Right lobe of liver (tissue), 6 donors: ENCODE results near the gene UNC93A. TPM values are rescaled to one million over a fixed set of nuclear protein-coding genes. Genes with fewer than 3 reads are reported as not detected.
"Not testable (repeated sequence)": the region's sequence is repeated elsewhere in the genome, so short reads cannot be mapped to it uniquely, and the experiment has no call there.

Experiments
- ATAC-seq, 4 donors: fragments of 200-7000 bp; cut with Tn5 transposase; one replicate each; pipeline ENCODE4 v1.9.1; 2020; ENCODE audit warnings: mild to moderate bottlenecking in 4 of 4, moderate library complexity in 4 of 4
- DNase-seq, 3 donors: peaks; one replicate each; pipeline ENCODE4 v3.0.0-alpha.2; 2020
- H3K27ac ChIP-seq, 3 donors: fragments of 200-600 bp; one replicate each; pipeline ENCODE4 v1.8.0; 2022
- H3K27me3 ChIP-seq, 2 donors: fragments of 200-600 bp; one replicate each; pipeline ENCODE4 v1.8.0; 2022
- H3K36me3 ChIP-seq, 4 donors: fragments of 200-600 bp; sonication (generic) in 1 of 4; one replicate each; pipeline versions ENCODE4 v1.5.1 to v1.8.0; 2017 to 2022; ENCODE audit warnings: control low read depth in 1 of 4
- H3K4me1 ChIP-seq, 4 donors: fragments of 200-600 bp; sonication (generic) in 1 of 4; one replicate each; pipeline versions ENCODE4 v1.5.1 to v1.8.0; 2017 to 2022; ENCODE audit warnings: control low read depth in 1 of 4
- H3K4me3 ChIP-seq, 3 donors: fragments of 200-600 bp; one replicate each; pipeline ENCODE4 v1.8.0; 2022
- H3K9me3 ChIP-seq, 4 donors: fragments of 200-600 bp; sonication (generic) in 1 of 4; one replicate each; pipeline versions ENCODE4 v1.5.1 to v1.8.0; 2017 to 2022; ENCODE audit warnings: control low read depth in 1 of 4
- CTCF ChIP-seq, 4 donors: fragments of 200-600 bp in 3 of 4; fragments of 450-650 bp in 1 of 4; IDR thresholded peaks; one replicate each; pipeline versions ENCODE4 v1.5.1 to v1.8.0; 2016 to 2022; ENCODE audit warnings: antibody characterized with exemption in 4 of 4, mild to moderate bottlenecking in 2 of 4
- POLR2A ChIP-seq: fragments of 450-650 bp; IDR thresholded peaks from one replicate; pipeline ENCODE4 v1.6.1; 2017; ENCODE audit warnings: antibody characterized with exemption, mild to moderate bottlenecking
- WGBS: methylation state at CpG from one replicate; pipeline ENCODE4 v1.1.6; 2018; ENCODE audit warnings: low coverage, low lambda C conversion rate; ENCODE audit not compliant: insufficient coverage; ENCODE audit errors: missing lambda C conversion rate; 5-methylcytosine and 5-hydroxymethylcytosine counted together
- intact Hi-C, 2 donors: fragments of 100-400 bp; cut with DNase I; formaldehyde crosslinking; loops; one replicate each; pipeline versions ENCODE4 v1.11.2 to v1.14.1; 2022
- total RNA-seq, 6 experiments: library from RNA; depleted of rRNA in 2 of 6; stranded (reverse); fragments of >200 nt in 2 of 6; fragmentation: NEBNext Ultra II Directional in 3 of 6; extraction: Animal tissue kit (Norgen Biotek cat#: 25700) in 3 of 6; gene quantifications; one replicate each; pipeline versions ENCODE4 v1.1.0 to v1.2.4, GENCODE V29; 2016 to 2023
- donor health status: DM: no; HTN: yes; CAD: no.
- donor health status: DM: no; HTN: no; CAD: no.
- donor health status: DM: no; HTN: no; CAD: no.
- donor health status: DM: no; HTN: yes; CAD: no.
- donor health status: DM: no; HTN: yes; CAD: no.

Gene UNC93A
- total RNA-seq, 6 experiments from 2014 or later: 1.4 to 15.8 (median 4.9) TPM

DNA sequence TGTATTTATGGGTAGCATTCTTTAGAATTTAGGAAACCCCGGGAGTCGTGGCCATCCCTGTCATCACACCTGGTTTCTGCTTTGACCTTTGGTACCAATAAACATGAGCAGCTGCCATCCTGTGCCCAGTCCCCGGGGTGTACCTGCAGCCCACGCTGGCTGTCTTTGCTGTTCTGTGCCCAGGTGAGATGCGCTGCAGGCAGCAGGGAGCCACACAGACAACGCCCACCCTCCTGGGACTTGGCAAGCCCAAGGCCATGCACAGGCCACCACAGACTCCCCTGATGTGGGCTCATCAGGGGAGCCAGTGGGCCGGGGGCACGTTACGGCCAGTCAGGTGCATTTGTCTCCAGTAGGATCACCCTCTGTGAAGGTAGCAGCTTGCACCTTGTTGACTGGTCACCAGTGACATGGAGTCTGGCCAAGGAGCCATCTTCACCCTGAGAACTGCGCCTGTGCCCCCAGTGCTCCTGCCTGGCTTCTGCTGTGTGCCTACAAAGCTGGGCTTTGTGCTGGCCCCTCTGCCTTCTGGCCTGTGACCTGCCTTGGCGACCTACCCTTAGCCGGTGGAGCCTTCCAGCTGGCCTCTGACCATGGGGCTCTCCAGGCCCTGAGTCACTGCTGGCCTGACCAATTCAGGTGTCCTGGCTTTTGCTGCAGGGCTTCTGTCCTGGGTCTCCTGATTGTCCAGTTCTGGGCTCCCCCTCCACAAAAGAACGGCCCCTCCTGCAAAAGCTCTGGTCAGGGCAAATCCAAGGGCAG is 14.2 kb upstream of the UNC93A start:
- intact Hi-C loops: no loop called here
- peaks cover 0 to 15% (median 0%) of the 10 kb centered on the region in 4 donors for H3K4me1 ChIP-seq
- H3K4me3 ChIP-seq: no peak overlapping the region
- no peaks in the 10 kb centered on the region for H3K36me3 ChIP-seq
- 55% methylated on average over 8 of the region's 13 CpGs for WGBS
- peak; percentile 94 to 97 (median 96) for ATAC-seq
- peak overlapping the region in 2 of 3 donors; percentile 31 to 59 for H3K27ac ChIP-seq
- no peaks in the 10 kb centered on the region for H3K9me3 ChIP-seq
- no peaks in the 10 kb centered on the region for H3K27me3 ChIP-seq
- DNase-seq: peak; percentile 82 to 90 (median 85)
- no peak for TF ChIP-seq CTCF (IDR thresholded peaks at IDR 0.05)
- TF ChIP-seq POLR2A: no peak

DNA sequence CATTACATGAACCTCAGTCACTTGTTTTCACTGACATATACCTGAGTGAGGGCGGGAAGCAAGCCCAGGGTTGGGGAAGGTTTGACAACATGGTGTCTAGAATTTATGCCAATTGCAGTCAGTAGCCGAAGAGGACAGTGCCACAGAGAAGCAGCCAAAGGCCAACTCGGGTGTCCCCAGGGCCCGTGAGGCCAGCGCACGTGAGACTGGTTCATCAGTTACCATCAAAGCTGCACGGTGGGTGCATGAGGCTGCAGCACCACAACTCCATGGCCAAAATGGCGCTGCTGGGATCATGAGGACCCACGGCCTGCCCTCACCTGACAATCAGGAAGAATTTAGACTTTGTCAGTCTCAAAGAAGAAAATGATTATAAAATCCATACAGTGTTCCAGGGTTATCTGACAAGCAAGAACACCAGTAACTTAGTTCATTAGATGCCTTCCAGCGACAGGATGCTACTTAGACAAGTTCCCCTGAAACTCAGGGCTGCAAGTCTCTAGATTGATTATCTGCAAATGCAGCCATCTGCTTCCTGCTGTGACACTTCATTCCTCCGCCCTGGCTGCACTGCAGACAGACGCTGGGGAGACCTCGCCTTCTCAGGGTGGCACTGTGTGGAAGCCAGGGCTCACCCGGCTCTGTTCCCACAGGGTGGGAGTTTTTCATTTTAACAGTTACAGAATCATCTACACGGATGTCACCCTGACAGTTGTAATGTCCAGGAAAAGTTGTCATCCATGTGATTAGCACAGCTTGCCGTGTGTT is 12.8 kb upstream of the UNC93A start:
- H3K27me3 ChIP-seq, ATAC-seq, H3K27ac ChIP-seq, H3K36me3 ChIP-seq, H3K9me3 ChIP-seq, H3K4me3 ChIP-seq, intact Hi-C loops: not testable (repeated sequence)
- WGBS: 62% methylated on average over 6 of the region's 16 CpGs
- H3K4me1 ChIP-seq: peaks cover 0 to 13% (median 0%) of the 10 kb centered on the region in 4 donors
- peak in 1 of 3 donors; percentile 70 for DNase-seq

DNA sequence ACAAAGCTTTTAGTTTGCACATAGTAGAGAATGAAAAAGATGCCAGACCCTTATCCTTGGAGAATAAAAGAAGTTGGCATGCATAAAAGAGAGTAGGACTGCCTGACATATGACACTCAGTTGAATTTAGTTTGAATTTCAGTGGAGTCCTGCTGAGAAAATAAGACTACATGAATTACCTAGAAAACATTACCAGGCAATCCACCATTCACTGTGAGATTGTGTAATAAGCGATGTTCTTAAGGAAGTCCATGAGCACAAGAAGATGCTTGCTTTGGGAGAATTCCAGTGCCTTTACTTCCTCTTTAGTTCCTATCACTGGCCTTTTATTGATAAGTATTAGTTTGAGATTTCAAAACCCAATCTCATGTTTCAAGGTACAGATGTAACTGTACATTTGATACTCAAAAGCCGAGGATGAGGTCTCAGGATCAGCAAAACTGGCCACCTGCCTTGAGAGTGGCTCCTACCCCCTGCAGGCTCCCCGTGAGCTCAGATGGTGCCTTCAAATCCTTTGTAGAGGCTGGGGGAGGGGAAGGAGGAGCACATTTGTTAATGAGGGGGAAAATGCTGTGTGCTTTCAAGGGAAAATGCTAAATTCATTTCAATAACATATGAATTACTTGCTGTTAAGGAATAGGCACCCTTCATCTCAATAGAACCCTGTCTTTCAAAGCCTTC is 11.2 kb upstream of the UNC93A start:
- Histone ChIP-seq H3K27me3 (no peaks in the 10 kb centered on the region), H3K4me1 (peaks cover 0 to 13% (median 0%) of the 10 kb centered on the region in 4 donors), H3K27ac (no peak overlapping the region), H3K9me3 (no peaks in the 10 kb centered on the region), H3K4me3 (no peak overlapping the region), H3K36me3 (no peaks in the 10 kb centered on the region)
- intact Hi-C loops: no loop called here
- TF ChIP-seq CTCF (IDR thresholded peaks at IDR 0.05) (no peak), POLR2A (no peak)
- 86% methylated on average over 2 of the region's 3 CpGs for WGBS
- ATAC-seq (no peak), DNase-seq (no peak)

DNA sequence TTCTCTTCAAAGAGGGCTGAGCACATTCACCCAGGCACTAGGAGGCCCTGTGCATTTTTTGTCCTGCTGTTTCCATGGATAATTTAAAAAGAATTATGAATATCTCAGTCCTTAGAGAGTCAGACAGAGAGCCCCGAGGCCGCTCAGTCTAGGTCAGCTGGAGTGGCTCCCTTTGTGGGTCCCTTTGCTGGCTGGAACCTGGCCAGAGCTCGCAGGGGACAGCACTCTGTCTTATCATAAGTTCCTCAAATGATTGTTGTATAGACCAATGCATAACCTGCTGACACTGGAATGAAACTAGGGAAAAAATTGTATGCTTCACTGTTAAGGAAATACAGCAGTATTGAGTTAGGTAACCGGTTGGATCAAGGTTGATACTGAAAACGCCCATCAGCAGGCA is 10.6 kb upstream of the UNC93A start:
- H3K27me3 ChIP-seq, ATAC-seq, H3K4me3 ChIP-seq, intact Hi-C loops, H3K36me3 ChIP-seq, H3K9me3 ChIP-seq, H3K27ac ChIP-seq, DNase-seq: not testable (repeated sequence)
- peaks cover 0 to 16% (median 0%) of the 10 kb centered on the region in 4 donors for H3K4me1 ChIP-seq
- 68% methylated on average over 4 of the region's 5 CpGs for WGBS

- no peaks in the 10 kb centered on the region for H3K9me3 ChIP-seq
- H3K4me3 ChIP-seq: no peak overlapping the region
- no peak overlapping the region for H3K27ac ChIP-seq
- no peak for DNase-seq
- no peaks in the 10 kb centered on the region for H3K36me3 ChIP-seq
- no peaks in the 10 kb centered on the region for H3K27me3 ChIP-seq
- intact Hi-C loops: no loop called here
- ATAC-seq: no peak
- peaks cover 0 to 22% (median 0%) of the 10 kb centered on the region in 4 donors for H3K4me1 ChIP-seq
- no peak for TF ChIP-seq CTCF (IDR thresholded peaks at IDR 0.05)
- no peak for TF ChIP-seq POLR2A
These were observed 8.9 kb upstream of the UNC93A start for GRCh38 chr6:167282165-167282564.

- DNase-seq, H3K4me3 ChIP-seq, H3K9me3 ChIP-seq, intact Hi-C loops, H3K36me3 ChIP-seq, ATAC-seq, H3K27me3 ChIP-seq: not testable (repeated sequence)
- Histone ChIP-seq H3K27ac (peak overlapping the region in 2 of 3 donors; percentile 40 to 89), H3K4me1 (peaks cover 0 to 14% (median 0%) of the 10 kb centered on the region in 4 donors)
- 93% methylated on average over 2 of the region's 13 CpGs for WGBS
These were observed 6.5 kb upstream of the UNC93A start for GRCh38 chr6:167284565-167284964.
